ENCODE measurements around the gene MRTO4.

DNA sequence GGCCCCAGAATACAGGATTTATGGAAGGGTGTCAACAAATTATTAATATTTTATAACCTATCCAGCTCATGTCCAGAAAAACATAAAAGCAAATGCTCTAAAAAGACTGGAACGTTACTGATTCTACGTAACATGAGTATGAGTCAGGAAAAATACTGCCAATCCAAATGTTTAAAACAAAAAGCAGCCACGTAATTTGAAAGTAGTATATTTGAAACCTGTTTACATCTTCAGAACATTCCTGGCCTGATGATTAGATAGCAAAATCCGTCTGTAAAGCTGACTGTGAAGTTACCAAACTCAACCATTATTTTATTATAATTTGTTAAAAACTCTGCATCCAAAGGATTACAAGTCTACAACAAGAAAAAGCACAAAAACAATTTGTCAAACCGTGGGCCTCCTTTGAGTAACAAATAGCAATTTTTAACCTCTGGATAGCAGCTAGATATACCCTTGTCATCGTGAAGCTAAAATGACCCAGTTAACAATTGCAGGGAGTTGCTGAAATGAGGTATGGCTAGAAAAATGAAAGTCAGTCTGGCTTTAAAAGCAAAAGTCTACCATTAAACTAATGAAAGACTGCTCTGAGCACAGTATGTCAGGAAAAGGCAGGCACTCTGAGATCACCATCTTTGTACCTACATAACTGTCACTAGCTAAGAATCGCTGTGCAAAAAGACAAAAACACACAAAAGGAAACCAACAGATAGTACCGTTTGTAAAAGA, 42.7 kb upstream of the MRTO4 start:
- TF ChIP-seq CTCF (IDR thresholded peaks at IDR 0.05; ENCODE audit: low read depth, low read length) (no peak), POLR2A (IDR thresholded peaks at IDR 0.05; ENCODE audit: extremely low read depth, insufficient read length) (no peak)
